ENCODE measurements around the gene MT4.

MT4 gene

DNA sequence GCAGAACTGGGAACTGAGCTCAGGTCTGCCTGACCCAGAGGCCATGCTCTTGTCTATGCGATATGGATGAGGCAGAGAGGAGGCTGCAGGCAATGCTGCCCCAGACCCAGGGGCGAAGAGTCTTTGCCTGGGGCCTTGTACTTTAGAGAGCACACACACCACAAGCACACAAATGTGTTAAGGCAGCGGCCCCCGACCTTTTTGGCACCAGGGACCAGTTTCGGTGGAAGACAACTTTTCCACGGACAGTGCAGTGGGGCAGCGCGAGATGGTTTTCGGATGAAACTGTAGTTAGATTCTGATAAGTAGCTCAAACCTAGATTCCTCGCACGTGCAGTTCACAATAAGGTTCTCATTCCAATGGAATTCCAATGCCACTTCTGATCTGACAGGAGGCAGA, 6.7 kb downstream of the MT4 start:
- no peak overlapping the region for H3K9ac ChIP-seq (ENCODE audit: low read length)
- H3K36me3 ChIP-seq (ENCODE audit: low read length): no peaks in the 10 kb centered on the region
- H4K20me1 ChIP-seq (ENCODE audit: low read depth, low read length): no peaks in the 10 kb centered on the region
- H3K27me3 ChIP-seq (ENCODE audit: low read length): peaks cover 3% of the 10 kb centered on the region; the same call in 1 of the 2 replicates
- no peak overlapping the region for H3K27ac ChIP-seq (ENCODE audit: low read depth, low read length)
- H3F3A ChIP-seq (ENCODE audit: insufficient read depth): no peaks in the 10 kb centered on the region
- no peak overlapping the region for H3K4me2 ChIP-seq (ENCODE audit: low read depth, low read length, poor library complexity, severe bottlenecking)
- H3K9me3 ChIP-seq (ENCODE audit: insufficient read depth, low read length): no peaks in the 10 kb centered on the region
- no peaks in the 10 kb centered on the region for H3K9me2 ChIP-seq (replicated peaks; ENCODE audit: insufficient read depth, low read length)
- no peak overlapping the region for H3K4me3 ChIP-seq (ENCODE audit: insufficient read depth, low read length, poor library complexity, severe bottlenecking)
- H3K79me2 ChIP-seq (ENCODE audit: insufficient read depth, low read length): no peaks in the 10 kb centered on the region
- H2AFZ ChIP-seq (ENCODE audit: low read depth, low read length, severe bottlenecking): no peak overlapping the region
- TF ChIP-seq EZH2phosphoT487 (conservative IDR thresholded peaks at IDR 0.05; ENCODE audit: low read length) (no peak), CTCF (IDR thresholded peaks at IDR 0.05; ENCODE audit: insufficient read depth, low read length, poor library complexity, severe bottlenecking) (no peak)

DNA sequence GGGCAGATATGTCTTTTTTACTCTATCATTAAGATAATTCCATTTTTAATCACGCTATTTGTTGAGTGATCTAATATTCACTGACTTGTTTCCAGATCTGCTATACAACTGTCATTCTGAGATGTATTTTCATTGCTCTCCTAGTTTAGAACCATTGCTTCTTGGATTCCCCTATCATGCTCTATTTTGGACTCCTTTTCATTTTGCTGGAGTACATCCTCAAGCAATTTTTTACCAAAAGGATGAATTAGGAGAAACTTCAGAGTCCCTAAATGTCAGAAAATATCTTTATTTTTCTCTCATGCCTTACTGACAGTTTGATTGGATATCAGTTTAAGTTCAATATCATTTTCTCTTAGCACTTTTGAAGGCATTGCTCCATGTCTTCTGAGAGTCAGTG, 9.8 kb downstream of the MT4 start:
- H3K79me2 ChIP-seq (ENCODE audit: insufficient read depth, low read length): no peaks in the 10 kb centered on the region
- no peak overlapping the region for H3K27ac ChIP-seq (ENCODE audit: low read depth, low read length)
- no peak overlapping the region for H3K4me2 ChIP-seq (ENCODE audit: low read depth, low read length, poor library complexity, severe bottlenecking)
- H3K4me3 ChIP-seq (ENCODE audit: insufficient read depth, low read length, poor library complexity, severe bottlenecking): no peak overlapping the region
- TF ChIP-seq CTCF (IDR thresholded peaks at IDR 0.05; ENCODE audit: insufficient read depth, low read length, poor library complexity, severe bottlenecking) (no peak), EZH2phosphoT487 (conservative IDR thresholded peaks at IDR 0.05; ENCODE audit: low read length) (no peak)
- H3F3A ChIP-seq (ENCODE audit: insufficient read depth): no peaks in the 10 kb centered on the region
- no peaks in the 10 kb centered on the region for H3K9me2 ChIP-seq (replicated peaks; ENCODE audit: insufficient read depth, low read length)
- no peaks in the 10 kb centered on the region for H4K20me1 ChIP-seq (ENCODE audit: low read depth, low read length)
- no peaks in the 10 kb centered on the region for H3K36me3 ChIP-seq (ENCODE audit: low read length)
- no peaks in the 10 kb centered on the region for H3K9me3 ChIP-seq (ENCODE audit: insufficient read depth, low read length)
- no peak overlapping the region for H3K9ac ChIP-seq (ENCODE audit: low read length)
- peaks cover 2% of the 10 kb centered on the region; the same call in 1 of the 2 replicates for H3K27me3 ChIP-seq (ENCODE audit: low read length)
- H2AFZ ChIP-seq (ENCODE audit: low read depth, low read length, severe bottlenecking): no peak overlapping the region

GRCh38 chr16:56576585-56577299, 11.9 kb downstream of the MT4 start:
- no peak overlapping the region for H3K4me2 ChIP-seq (ENCODE audit: low read depth, low read length, poor library complexity, severe bottlenecking)
- no peaks in the 10 kb centered on the region for H3K27me3 ChIP-seq (ENCODE audit: low read length)
- no peak overlapping the region for H3K9ac ChIP-seq (ENCODE audit: low read length)
- H4K20me1 ChIP-seq (ENCODE audit: low read depth, low read length): no peaks in the 10 kb centered on the region
- no peaks in the 10 kb centered on the region for H3F3A ChIP-seq (ENCODE audit: insufficient read depth)
- H3K9me2 ChIP-seq (replicated peaks; ENCODE audit: insufficient read depth, low read length): no peaks in the 10 kb centered on the region
- peak overlapping the region; percentile 16 for H2AFZ ChIP-seq (ENCODE audit: low read depth, low read length, severe bottlenecking)
- no peaks in the 10 kb centered on the region for H3K79me2 ChIP-seq (ENCODE audit: insufficient read depth, low read length)
- H3K27ac ChIP-seq (ENCODE audit: low read depth, low read length): no peak overlapping the region
- no peaks in the 10 kb centered on the region for H3K9me3 ChIP-seq (ENCODE audit: insufficient read depth, low read length)
- H3K4me3 ChIP-seq (ENCODE audit: insufficient read depth, low read length, poor library complexity, severe bottlenecking): no peak overlapping the region
- TF ChIP-seq EZH2phosphoT487 (conservative IDR thresholded peaks at IDR 0.05; ENCODE audit: low read length) (no peak), CTCF (IDR thresholded peaks at IDR 0.05; ENCODE audit: insufficient read depth, low read length, poor library complexity, severe bottlenecking) (peak; percentile 72)
- no peaks in the 10 kb centered on the region for H3K36me3 ChIP-seq (ENCODE audit: low read length)
